Stimulated activated CD4-positive, alpha-beta T cell treated with anti-CD3 and anti-CD28 coated beads, Interleukin-15, amount 100 ng/mL, for 24 hours (primary cell): Measurements from ENCODE around the gene MPV17L.
"Not testable (repeated sequence)": the region's sequence is repeated elsewhere in the genome, so short reads cannot be mapped to it uniquely, and the experiment has no call there.

Source experiments
- DNase-seq: peaks from one replicate; pipeline ENCODE4 v3.0.0-alpha.2; 2020

Gene MPV17L

DNA sequence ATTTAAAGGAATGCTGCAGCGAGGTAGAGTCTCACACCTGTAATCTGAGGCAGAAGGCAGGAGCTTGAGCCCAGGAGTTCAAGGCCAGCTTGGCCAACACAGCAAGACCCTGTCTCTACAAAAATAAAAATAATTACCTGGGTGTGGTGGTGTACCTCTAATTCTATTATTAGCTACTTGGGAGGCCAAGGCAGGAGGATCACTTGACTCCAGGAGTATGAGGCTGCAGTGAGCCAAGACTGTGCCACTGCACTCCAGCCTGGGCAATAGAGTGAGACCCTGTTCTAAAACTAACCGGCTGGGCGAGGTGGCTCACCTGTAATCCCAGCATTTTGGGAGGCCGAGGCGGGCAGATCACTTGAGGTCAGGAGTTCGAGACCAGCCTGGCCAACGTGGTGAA is 57.7 kb downstream of the MPV17L start:
- DNase-seq, result not testable (repeated sequence)

DNA sequence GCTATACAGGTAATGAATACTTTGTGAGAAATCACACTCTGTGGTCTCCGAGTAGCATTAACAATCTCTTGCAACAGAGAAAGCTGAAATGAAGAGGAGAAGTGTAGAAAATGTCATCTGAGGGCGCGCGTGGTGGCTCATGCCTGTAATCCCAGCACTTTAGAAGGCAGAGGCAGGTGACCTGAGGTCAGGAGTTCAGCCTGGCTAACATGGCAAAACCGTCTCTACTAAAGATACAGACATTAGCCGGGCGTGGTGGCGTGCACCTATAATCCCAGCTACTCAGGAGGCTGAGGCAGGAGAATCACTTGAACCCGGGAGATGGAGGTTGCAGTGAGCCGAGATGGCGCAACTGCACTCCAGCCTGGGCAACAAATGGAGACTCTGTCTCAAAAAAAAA is 59.4 kb downstream of the MPV17L start:
- DNase-seq, result not testable (repeated sequence)

DNA sequence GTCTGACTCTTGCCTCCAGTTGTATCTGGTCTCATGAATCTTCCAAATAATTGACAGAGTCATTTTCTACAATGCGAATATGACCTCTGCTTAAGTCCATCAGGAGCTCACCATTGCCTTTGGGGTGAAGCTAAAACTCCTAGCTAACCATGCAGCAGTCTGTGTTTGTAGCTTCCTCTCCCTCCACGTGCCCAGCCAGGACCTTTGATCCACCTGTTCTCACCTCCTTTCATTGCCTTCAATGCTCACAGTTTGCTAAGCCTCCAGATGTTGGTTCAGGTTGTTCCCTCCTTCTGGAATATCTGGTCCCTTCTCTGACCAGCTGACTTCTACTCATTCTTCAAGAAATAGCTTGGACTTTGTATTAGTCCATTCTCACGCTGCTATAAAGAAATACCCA is 61.8 kb downstream of the MPV17L start:
- DNase-seq, result no peak

DNA sequence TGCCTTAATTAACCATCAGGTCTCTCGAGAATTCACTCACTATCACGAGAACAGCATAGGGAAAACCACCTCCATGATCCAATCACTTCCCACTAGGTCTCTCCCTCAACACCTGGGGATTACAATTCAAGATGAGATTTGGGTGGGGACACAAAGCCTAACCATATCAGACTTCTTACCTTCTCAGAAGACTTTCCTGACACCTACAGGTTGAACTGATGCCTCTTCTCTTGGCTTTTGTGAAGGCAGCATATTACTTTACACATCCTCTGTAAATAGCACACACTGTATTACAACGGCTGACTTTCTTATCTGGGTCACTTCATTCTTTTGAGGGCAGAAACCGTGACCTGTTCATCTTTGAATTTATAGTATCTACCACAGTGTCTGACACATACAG is 62.4 kb downstream of the MPV17L start:
- no peak for DNase-seq

DNA sequence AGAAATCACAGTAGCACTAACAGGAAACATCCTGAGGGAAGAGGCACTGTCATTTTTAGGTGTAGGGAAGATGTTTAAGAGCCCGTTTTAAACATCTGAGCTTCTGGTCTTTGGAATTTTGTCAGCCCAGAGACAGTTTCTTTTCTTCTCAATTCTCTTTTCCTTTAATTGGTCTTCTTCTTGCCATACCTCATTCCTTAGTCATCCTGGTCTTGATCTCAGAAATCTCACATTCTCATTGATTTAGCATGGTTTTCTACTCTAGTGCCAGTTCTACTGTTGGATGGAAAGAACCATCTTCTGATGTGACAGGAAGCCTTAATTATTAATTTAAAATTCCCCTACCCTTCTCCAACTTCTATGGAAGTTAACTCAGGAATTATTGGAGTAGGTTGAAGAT is 64.2 kb downstream of the MPV17L start:
- DNase-seq, result no peak

DNA sequence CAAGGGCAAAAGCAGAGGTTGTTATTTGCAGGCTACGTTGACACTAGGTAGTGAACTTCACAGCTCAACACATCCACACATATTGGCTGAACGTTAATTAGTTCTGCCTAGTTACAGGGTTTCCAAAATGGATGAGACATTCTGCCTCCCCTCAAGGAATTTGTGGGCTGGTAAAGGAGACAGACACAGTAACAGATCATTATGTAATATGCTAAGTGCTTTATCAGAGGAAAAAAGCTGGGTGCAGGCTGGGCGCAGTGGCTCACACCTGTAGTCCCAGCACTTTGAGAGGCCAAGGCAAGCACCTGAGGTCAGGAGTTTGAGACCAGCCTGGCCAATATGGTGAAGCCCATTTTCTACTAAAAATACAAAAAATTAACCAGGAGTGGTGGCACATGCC is 65.0 kb downstream of the MPV17L start:
- DNase-seq, result no peak

DNA sequence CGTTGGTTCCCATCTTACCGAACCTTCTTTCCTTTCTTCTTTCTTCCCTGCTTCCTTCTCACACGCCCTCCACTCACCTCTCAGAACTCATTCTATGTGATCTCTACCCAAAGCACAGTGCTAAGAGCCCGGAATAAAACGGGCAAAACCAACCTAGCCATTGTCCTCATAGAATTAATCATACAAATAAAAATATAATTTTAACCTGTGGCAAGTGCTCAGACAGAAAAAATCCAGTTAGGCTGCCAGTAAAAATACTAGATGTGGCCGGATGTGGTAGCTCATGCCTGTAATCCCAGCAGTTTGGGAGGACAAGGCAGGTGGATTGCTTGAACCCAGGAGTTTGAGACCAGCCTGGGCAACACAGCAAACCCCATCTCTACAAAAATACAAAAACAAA is 65.8 kb downstream of the MPV17L start:
- DNase-seq, result no peak
